ENCODE results near the gene KIAA1958. TPM values are rescaled to one million over a fixed set of nuclear protein-coding genes. Genes with fewer than 3 reads are reported as not detected.

Gene KIAA1958
- total RNA-seq, 2 donors from 2014 or later, result 9.0 to 10.6 TPM

DNA sequence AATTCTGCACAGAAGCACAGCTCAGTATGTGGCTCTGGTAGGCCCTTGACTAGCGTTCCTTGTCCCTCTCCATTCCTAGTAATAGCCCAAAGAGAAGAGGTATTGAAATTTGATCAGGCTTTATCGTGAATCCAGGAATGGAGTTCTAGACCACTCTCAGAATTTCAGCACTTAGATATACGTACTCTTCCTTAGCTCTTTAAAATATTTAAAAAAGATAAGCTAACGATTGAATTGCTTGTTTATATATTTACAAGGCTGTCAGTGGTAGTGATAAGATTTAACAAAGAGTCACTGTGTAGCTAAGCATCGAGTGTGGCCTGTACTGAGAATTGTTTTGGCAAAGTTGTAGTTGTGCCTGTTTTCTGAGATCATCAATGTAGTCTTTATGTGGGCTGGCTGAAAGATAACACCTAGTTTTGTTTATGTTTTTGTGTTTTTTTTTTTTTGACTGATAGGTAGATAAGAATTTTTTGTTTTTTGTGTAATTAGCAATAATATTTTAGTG, 2.5 kb downstream of the KIAA1958 start:
- H3K4me1 ChIP-seq, result no peaks in the 10 kb centered on the region
- H3K4me3 ChIP-seq, result no peak overlapping the region
- no peaks in the 10 kb centered on the region for H3K27me3 ChIP-seq
- intact Hi-C loops (cut with DNase I), result no loop called here
- H3K36me3 ChIP-seq, result no peaks in the 10 kb centered on the region
- H3K27ac ChIP-seq, result no peak overlapping the region
- no peak overlapping the region for H3K9ac ChIP-seq (ENCODE audit: low read depth in 2 of 2, low read length in 2 of 2)
- no peaks in the 10 kb centered on the region for H3K9me3 ChIP-seq
- DNase-seq, result no peak
- TF ChIP-seq CTCF (IDR thresholded peaks at IDR 0.05), result no peak

DNA sequence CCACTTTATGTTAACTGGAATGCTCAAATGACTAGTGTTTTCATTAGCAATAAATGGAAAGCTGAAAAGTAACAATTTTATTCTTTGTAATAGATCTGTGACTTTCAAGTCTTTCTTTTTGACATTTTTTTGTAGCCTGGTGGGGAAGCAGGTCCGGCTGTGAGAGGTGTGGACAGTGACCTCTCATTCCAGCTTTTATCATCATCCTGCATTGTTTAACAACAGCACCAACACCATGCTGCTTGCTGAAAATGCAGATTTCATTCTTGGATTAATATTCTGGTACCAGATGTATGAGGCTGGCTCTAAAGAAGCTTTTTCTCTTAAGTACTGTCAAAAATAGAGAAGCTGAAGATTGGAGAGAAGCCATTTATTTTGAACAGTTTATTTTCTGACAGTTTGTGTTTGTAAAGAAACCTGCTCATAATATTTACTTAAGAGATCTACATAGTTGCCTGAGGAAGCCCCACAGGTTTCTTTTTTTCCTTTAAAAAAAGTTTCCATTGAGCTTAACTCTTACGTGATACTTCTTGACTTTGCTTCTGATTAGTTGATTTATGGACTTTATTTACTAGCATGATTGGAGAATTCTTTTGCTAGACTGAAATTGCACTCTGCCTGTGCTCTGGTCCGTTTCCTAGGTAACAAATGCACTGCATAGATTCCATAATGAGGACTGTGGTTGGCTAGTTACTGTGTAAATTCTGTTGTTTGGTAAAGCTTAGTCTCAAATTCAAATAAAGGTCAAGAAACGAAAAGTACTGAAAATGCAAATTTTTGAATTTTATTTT, 3.4 kb downstream of the KIAA1958 start:
- TF ChIP-seq CTCF (IDR thresholded peaks at IDR 0.05), result no peak
- no peaks in the 10 kb centered on the region for H3K9me3 ChIP-seq
- no peak overlapping the region for H3K27ac ChIP-seq
- no peaks in the 10 kb centered on the region for H3K36me3 ChIP-seq
- no peak overlapping the region for H3K9ac ChIP-seq (ENCODE audit: low read depth in 2 of 2, low read length in 2 of 2)
- no peak for DNase-seq
- H3K4me3 ChIP-seq, result no peak overlapping the region
- H3K4me1 ChIP-seq, result no peaks in the 10 kb centered on the region
- intact Hi-C loops (cut with DNase I), result no loop called here
- H3K27me3 ChIP-seq, result no peaks in the 10 kb centered on the region

DNA sequence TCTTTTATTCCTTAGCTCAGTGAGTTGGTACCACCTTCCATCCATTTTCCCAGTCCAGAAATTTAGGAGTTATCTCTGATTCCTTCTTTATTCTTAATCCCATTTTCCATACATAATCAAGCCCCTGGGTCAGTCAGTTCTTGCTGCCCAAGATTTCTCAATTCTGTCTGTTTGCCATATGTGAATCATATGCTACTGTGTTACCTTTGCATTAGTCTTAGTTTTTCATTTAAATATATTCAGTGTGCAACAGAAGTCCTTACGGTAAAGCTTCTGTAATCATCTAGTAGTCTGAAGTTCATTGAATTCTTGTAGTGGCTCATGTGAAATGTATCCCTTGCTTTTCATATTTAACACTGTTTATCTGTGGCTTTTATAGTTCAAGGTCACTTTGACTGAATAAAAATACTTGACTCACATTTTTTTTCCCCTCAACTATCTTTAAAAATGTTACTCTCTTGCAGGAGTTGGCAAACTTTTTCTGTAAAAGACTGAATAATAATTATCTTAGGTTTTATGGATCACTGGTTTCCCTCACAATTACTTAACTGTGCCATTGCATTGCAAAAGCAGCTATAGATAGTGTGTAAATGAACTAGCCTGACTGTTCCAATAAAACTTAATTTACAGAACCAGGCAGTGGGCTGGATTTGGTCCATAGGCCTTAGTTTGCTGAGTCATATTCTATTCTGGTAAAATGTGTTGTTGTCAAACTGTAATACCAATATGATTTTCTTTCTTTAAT, 6.9 kb downstream of the KIAA1958 start:
- H3K9me3 ChIP-seq, result no peaks in the 10 kb centered on the region
- H3K27me3 ChIP-seq, result no peaks in the 10 kb centered on the region
- H3K4me1 ChIP-seq, result no peaks in the 10 kb centered on the region
- H3K9ac ChIP-seq (ENCODE audit: low read depth in 2 of 2, low read length in 2 of 2), result no peak overlapping the region
- H3K4me3 ChIP-seq, result no peak overlapping the region
- no peak overlapping the region for H3K27ac ChIP-seq
- intact Hi-C loops (cut with DNase I), result no loop called here
- TF ChIP-seq CTCF (IDR thresholded peaks at IDR 0.05), result no peak
- no peak for DNase-seq
- H3K36me3 ChIP-seq, result no peaks in the 10 kb centered on the region

DNA sequence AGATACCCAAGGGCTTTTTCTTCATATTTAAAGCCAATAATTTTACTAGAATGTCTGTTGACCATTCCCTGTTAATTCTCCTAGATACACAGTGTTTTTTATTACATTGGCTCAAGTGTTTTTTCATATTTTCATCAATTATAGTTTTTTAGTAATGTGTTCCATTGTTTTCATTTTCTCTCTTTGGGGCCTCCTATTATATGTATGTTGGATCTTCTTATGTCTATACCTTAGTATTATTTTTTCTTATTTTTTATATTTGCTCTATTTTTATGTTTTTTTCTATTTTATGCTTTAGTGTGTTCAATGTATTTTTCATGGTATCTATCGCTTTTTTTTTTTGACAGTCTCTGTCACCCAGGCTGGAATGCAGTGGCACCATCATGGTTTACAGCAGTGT, 7.5 kb downstream of the KIAA1958 start:
- H3K4me1 ChIP-seq, result no peaks in the 10 kb centered on the region
- H3K4me3 ChIP-seq, result no peak overlapping the region
- H3K27ac ChIP-seq, result no peak overlapping the region
- TF ChIP-seq CTCF (IDR thresholded peaks at IDR 0.05), result no peak
- H3K27me3 ChIP-seq, result no peaks in the 10 kb centered on the region
- H3K9me3 ChIP-seq, result no peaks in the 10 kb centered on the region
- H3K9ac ChIP-seq (ENCODE audit: low read depth in 2 of 2, low read length in 2 of 2), result no peak overlapping the region
- no peaks in the 10 kb centered on the region for H3K36me3 ChIP-seq
- no peak for DNase-seq
- intact Hi-C loops (cut with DNase I), result no loop called here

DNA sequence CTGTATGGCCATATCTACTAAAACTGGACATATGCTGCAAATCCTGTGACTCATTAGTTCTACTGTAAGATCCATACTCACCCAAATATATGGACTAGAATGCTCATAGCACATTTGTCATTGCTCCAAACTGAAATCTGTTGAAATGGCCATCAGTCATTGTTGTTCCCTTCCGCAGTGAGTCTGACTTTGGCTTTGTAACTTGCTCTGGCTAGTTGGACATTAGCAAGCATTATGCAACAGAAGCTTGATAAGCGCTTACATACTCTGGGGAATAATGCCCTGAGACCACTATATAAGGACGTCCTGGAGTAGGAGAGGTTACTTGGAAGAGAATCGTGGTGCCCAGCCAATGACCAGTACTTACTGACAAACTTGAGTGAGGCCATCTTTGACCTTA, 9.0 kb downstream of the KIAA1958 start:
- no peak for TF ChIP-seq CTCF (IDR thresholded peaks at IDR 0.05)
- Histone ChIP-seq H3K36me3 (no peaks in the 10 kb centered on the region), H3K27ac (no peak overlapping the region), H3K9me3 (no peaks in the 10 kb centered on the region), H3K4me3 (no peak overlapping the region), H3K27me3 (no peaks in the 10 kb centered on the region), H3K9ac (ENCODE audit: low read depth in 2 of 2, low read length in 2 of 2) (no peak overlapping the region), H3K4me1 (no peaks in the 10 kb centered on the region)
- DNase-seq, result no peak
- intact Hi-C loops (cut with DNase I), result no loop called here
